H9 (cell line): ENCODE results near the gene HNRNPK. TPM values are rescaled to one million over a fixed set of nuclear protein-coding genes. Genes with fewer than 3 reads are reported as not detected.
A peak's percentile ranks its signal among the peaks of the same experiment; 100 is the strongest.

Experiments
- DNase-seq: peaks from one replicate; pipeline ENCODE4 v3.0.0-alpha.2; 2017
- H2AFZ ChIP-seq: one replicate; pipeline ENCODE4 v1.6.1; 2013; ENCODE audit warnings: mild to moderate bottlenecking, low read length, control low read depth, moderate library complexity
- H2AK5ac ChIP-seq: 2 replicates; pipeline ENCODE4 v1.6.1; 2013; ENCODE audit warnings: low read length, control low read depth, mixed read lengths; ENCODE audit not compliant: insufficient read length
- H2BK120ac ChIP-seq: one replicate; pipeline ENCODE4 v1.6.1; 2013; ENCODE audit warnings: low read depth, mild to moderate bottlenecking, low read length, control low read depth, inconsistent platforms; ENCODE audit not compliant: poor library complexity, severe bottlenecking
- H2BK12ac ChIP-seq: 2 replicates; pipeline ENCODE4 v1.6.1; 2013; ENCODE audit warnings: low read length, control low read depth, mixed read lengths, low read depth; ENCODE audit not compliant: insufficient read length
- H2BK15ac ChIP-seq: 2 replicates; pipeline ENCODE4 v1.6.1; 2013; ENCODE audit warnings: low read depth, low read length, control low read depth
- H2BK20ac ChIP-seq: one replicate; pipeline ENCODE4 v1.6.1; 2013; ENCODE audit warnings: low read depth, mild to moderate bottlenecking, low read length, control low read depth, inconsistent platforms; ENCODE audit not compliant: poor library complexity, severe bottlenecking
- H2BK5ac ChIP-seq: 2 replicates; pipeline ENCODE4 v1.6.1; 2013; ENCODE audit warnings: low read length, control low read depth, mixed read lengths; ENCODE audit not compliant: insufficient read length
- H3K14ac ChIP-seq: 2 replicates; pipeline ENCODE4 v1.6.1; 2013; ENCODE audit warnings: low read length, control low read depth; ENCODE audit not compliant: insufficient read depth
- H3K18ac ChIP-seq: 2 replicates; pipeline ENCODE4 v1.6.1; 2013; ENCODE audit warnings: low read depth, mild to moderate bottlenecking, mixed read lengths, low read length, control low read depth; ENCODE audit not compliant: insufficient read length
- H3K23ac ChIP-seq: 2 replicates; pipeline ENCODE4 v1.6.1; 2013; ENCODE audit warnings: low read length, control low read depth, mixed read lengths, low read depth; ENCODE audit not compliant: insufficient read length
- H3K23me2 ChIP-seq: 2 replicates; pipeline ENCODE4 v1.6.1; 2013; ENCODE audit warnings: low read depth, mild to moderate bottlenecking, mixed read lengths, low read length, control low read depth; ENCODE audit not compliant: insufficient read length, poor library complexity, severe bottlenecking
- H3K27ac ChIP-seq: 2 replicates; pipeline ENCODE4 v1.5.1; 2013; ENCODE audit warnings: low read length, control low read depth, mixed read lengths, low read depth; ENCODE audit not compliant: insufficient read length
- H3K27me3 ChIP-seq: 2 replicates; pipeline ENCODE4 v1.6.1; 2013; ENCODE audit warnings: low read length, control low read depth, inconsistent platforms; ENCODE audit not compliant: insufficient read depth
- H3K4ac ChIP-seq: 2 replicates; pipeline ENCODE4 v1.6.1; 2013; ENCODE audit warnings: low read depth, mild to moderate bottlenecking, control low read depth, inconsistent platforms, low read length, moderate library complexity
- H3K4me1 ChIP-seq: 2 replicates; pipeline ENCODE4 v1.6.1; 2013; ENCODE audit warnings: low read length, control low read depth, inconsistent platforms; ENCODE audit not compliant: insufficient read depth
- H3K4me2 ChIP-seq: 2 replicates; pipeline ENCODE4 v1.6.1; 2013; ENCODE audit warnings: low read length, control low read depth, mixed read lengths; ENCODE audit not compliant: insufficient read length, insufficient read depth
- H3K56ac ChIP-seq: 2 replicates; pipeline ENCODE4 v1.6.1; 2013; ENCODE audit warnings: low read depth, mild to moderate bottlenecking, mixed read lengths, low read length, control low read depth; ENCODE audit not compliant: insufficient read length
- H3K79me1 ChIP-seq: 2 replicates; pipeline ENCODE4 v1.6.1; 2013; ENCODE audit warnings: low read depth, mild to moderate bottlenecking, moderate library complexity, low read length, control low read depth, inconsistent platforms; ENCODE audit not compliant: insufficient read depth, poor library complexity, severe bottlenecking
- H3K79me2 ChIP-seq: 2 replicates; pipeline ENCODE4 v1.6.1; 2013; ENCODE audit warnings: low read length, control low read depth, inconsistent platforms; ENCODE audit not compliant: insufficient read depth
- H3K9ac ChIP-seq: 2 replicates; pipeline ENCODE4 v1.6.1; 2013; ENCODE audit warnings: low read length, control low read depth, mixed read lengths; ENCODE audit not compliant: insufficient read length; ENCODE audit errors: extremely low read depth
- H3K9me3 ChIP-seq: one replicate; pipeline ENCODE4 v1.6.1; 2013; ENCODE audit warnings: low read depth, low read length, inconsistent platforms; ENCODE audit not compliant: control insufficient read depth
- H3T11ph ChIP-seq: one replicate; pipeline ENCODE4 v1.6.1; 2013; ENCODE audit warnings: mild to moderate bottlenecking, low read length, control low read depth, inconsistent platforms
- H4K20me1 ChIP-seq: one replicate; pipeline ENCODE4 v1.6.1; 2013; ENCODE audit not compliant: control insufficient read depth, insufficient read length, insufficient read depth
- H4K5ac ChIP-seq: 2 replicates; pipeline ENCODE4 v1.6.1; 2013; ENCODE audit warnings: low read depth, mild to moderate bottlenecking, mixed read lengths, low read length, control low read depth; ENCODE audit not compliant: insufficient read length
- H4K8ac ChIP-seq: replicated peaks from 2 replicates; pipeline ENCODE4 v1.6.1; 2013; ENCODE audit warnings: low read length, control low read depth, mixed read lengths, low read depth; ENCODE audit not compliant: insufficient read length
- H4K91ac ChIP-seq: 2 replicates; pipeline ENCODE4 v1.6.1; 2013; ENCODE audit warnings: low read depth, mild to moderate bottlenecking, moderate library complexity, mixed read lengths, low read length, control low read depth; ENCODE audit not compliant: insufficient read length
- H3K27ac Mint-ChIP-seq, 3 experiments: 2 replicates in 2 of 3; 3 replicates in 1 of 3; pipeline ENCODE4 v1.8.0; 2020 to 2021; ENCODE audit warnings: mixed read lengths in 3 of 3, mild to moderate bottlenecking in 1 of 3, moderate library complexity in 1 of 3
- H3K27me3 Mint-ChIP-seq: 2 replicates; pipeline ENCODE4 v1.8.0; 2021; ENCODE audit warnings: low read depth, mild to moderate bottlenecking, moderate library complexity, mixed read lengths
- H3K36me3 Mint-ChIP-seq, 3 experiments: 2 replicates in 2 of 3; 3 replicates in 1 of 3; pipeline ENCODE4 v1.8.0; 2020 to 2021; ENCODE audit warnings: low read depth in 3 of 3, mixed read lengths in 3 of 3; ENCODE audit not compliant: insufficient read depth in 1 of 3
- H3K4me1 Mint-ChIP-seq, 2 experiments: 2 replicates each; pipeline ENCODE4 v1.8.0; 2020; ENCODE audit warnings: mixed read lengths in 2 of 2
- H3K4me3 Mint-ChIP-seq, 2 experiments: 2 replicates in 1 of 2; 3 replicates in 1 of 2; pipeline ENCODE4 v1.8.0; 2020 to 2021; ENCODE audit warnings: mild to moderate bottlenecking in 2 of 2, mixed read lengths in 2 of 2, moderate library complexity in 1 of 2
- H3K9me3 Mint-ChIP-seq, 2 experiments: 2 replicates in 1 of 2; 3 replicates in 1 of 2; pipeline ENCODE4 v1.8.0; 2020; ENCODE audit warnings: mild to moderate bottlenecking in 2 of 2, mixed read lengths in 2 of 2, moderate library complexity in 1 of 2
- CTCF ChIP-seq: fragments of 200-600 bp; sonication (generic); conservative IDR thresholded peaks from 3 replicates; pipeline ENCODE4 v1.8.0; 2021; ENCODE audit warnings: antibody characterized with exemption, mild to moderate bottlenecking
- WGBS: extraction: QIAGEN DNeasy Blood & Tissue Kit; methylation state at CpG from one replicate; pipeline ENCODE4 v1.1.7; 2013; ENCODE audit warnings: missing lambda C conversion rate, low lambda C conversion rate, mixed read lengths; ENCODE audit not compliant: insufficient read length; ENCODE audit errors: extremely low coverage; 5-methylcytosine and 5-hydroxymethylcytosine counted together
- total RNA-seq: library from RNA; stranded (reverse); gene quantifications from 2 replicates; pipeline ENCODE4 v1.2.1, GENCODE V29; 2021

HNRNPK gene
- total RNA-seq, 1 experiment from 2014 or later: 790 TPM

GRCh38 chr9:83977196-83977595, 2.8 kb downstream of the HNRNPK start:
- Histone ChIP-seq H3K56ac (no peak overlapping the region), H3K23me2 (peaks cover 8% of the 10 kb centered on the region), H2BK120ac (no peak overlapping the region), H2AFZ (no peak overlapping the region), H4K91ac (no peak overlapping the region), H3K9ac (no peak overlapping the region), H3K27ac (no peak overlapping the region), H2BK20ac (no peak overlapping the region), H2BK5ac (no peak overlapping the region), H3K4me1 (no peaks in the 10 kb centered on the region), H3K9me3 (no peaks in the 10 kb centered on the region), H3K14ac (no peak overlapping the region), H2BK12ac (no peak overlapping the region), H4K5ac (no peak overlapping the region), H3K79me2 (peaks cover 38% of the 10 kb centered on the region), H3K4ac (no peak overlapping the region), H3T11ph (no peak overlapping the region), H2AK5ac (no peak overlapping the region), H3K27me3 (no peaks in the 10 kb centered on the region), H3K79me1 (peaks cover 11% of the 10 kb centered on the region), H4K20me1 (peaks cover 4% of the 10 kb centered on the region), H3K4me2 (no peak overlapping the region), H3K23ac (no peak overlapping the region), H2BK15ac (no peak overlapping the region), H3K18ac (no peak overlapping the region), H4K8ac (no peak overlapping the region)
- H3K27me3 Mint-ChIP-seq: peaks cover 4% of the 10 kb centered on the region; the same call in 1 of the 2 replicates
- peak overlapping the region; percentile 97 for H3K4me3 Mint-ChIP-seq
- H3K4me1 Mint-ChIP-seq: peaks cover 28 to 35% of the 10 kb centered on the region in 2 experiments
- no peak for TF ChIP-seq CTCF
- peaks cover 0 to 3% of the 10 kb centered on the region in 2 experiments; a peak in 1 of 5 replicates for H3K9me3 Mint-ChIP-seq
- DNase-seq: no peak
- H3K36me3 Mint-ChIP-seq: peaks cover 61 to 76% (median 72%) of the 10 kb centered on the region in 3 experiments
- H3K27ac Mint-ChIP-seq: peak overlapping the region in 1 of 3 experiments; percentile 72; a peak in 3 of 7 replicates
- WGBS: no CpG with 5 or more reads among the region's 1 CpG
